Endothelial cell of umbilical vein (primary cell): Measurements from ENCODE around the gene RAB3D.

Source experiments
- EZH2 ChIP-seq: IDR thresholded peaks from 2 replicates; pipeline ENCODE4 v1.6.1; 2012; ENCODE audit warnings: borderline replicate concordance, low read depth, mild to moderate bottlenecking, moderate library complexity, low read length, inconsistent platforms; ENCODE audit not compliant: severe bottlenecking
- FOS ChIP-seq: IDR thresholded peaks from 2 replicates; pipeline ENCODE4 v1.6.1; 2011; ENCODE audit warnings: mild to moderate bottlenecking, low read length, moderate library complexity, borderline replicate concordance; ENCODE audit not compliant: insufficient read depth
- JUN ChIP-seq: IDR thresholded peaks from 2 replicates; pipeline ENCODE4 v1.6.1; 2011; ENCODE audit warnings: borderline replicate concordance, low read depth; ENCODE audit not compliant: insufficient read length, insufficient read depth
- MYC ChIP-seq: IDR thresholded peaks from one replicate; pipeline ENCODE4 v1.6.1; 2011; ENCODE audit warnings: mild to moderate bottlenecking, low read depth, low read length
- POLR2A ChIP-seq: IDR thresholded peaks from 2 replicates; pipeline ENCODE4 v1.6.1; 2012; ENCODE audit warnings: low read depth, mild to moderate bottlenecking, control low read depth, low read length
- POLR2AphosphoS5 ChIP-seq: IDR thresholded peaks from 2 replicates; pipeline ENCODE4 v1.6.1; 2012; ENCODE audit warnings: low read depth, mild to moderate bottlenecking, control low read depth, low read length, moderate library complexity; ENCODE audit not compliant: insufficient read depth
- TF ChIP-seq, protein P1 (sequence below), 2 donors: IDR thresholded peaks; 1 replicate in 1 of 2; 2 replicates in 1 of 2; pipeline ENCODE4 v1.5.1; 2011; ENCODE audit warnings: low read length in 2 of 2, mild to moderate bottlenecking in 2 of 2, moderate library complexity in 2 of 2, control low read depth in 1 of 2, inconsistent platforms in 1 of 2, low read depth in 1 of 2; ENCODE audit not compliant: insufficient read depth in 1 of 2; ENCODE audit errors: extremely low read depth in 1 of 2

DNA sequence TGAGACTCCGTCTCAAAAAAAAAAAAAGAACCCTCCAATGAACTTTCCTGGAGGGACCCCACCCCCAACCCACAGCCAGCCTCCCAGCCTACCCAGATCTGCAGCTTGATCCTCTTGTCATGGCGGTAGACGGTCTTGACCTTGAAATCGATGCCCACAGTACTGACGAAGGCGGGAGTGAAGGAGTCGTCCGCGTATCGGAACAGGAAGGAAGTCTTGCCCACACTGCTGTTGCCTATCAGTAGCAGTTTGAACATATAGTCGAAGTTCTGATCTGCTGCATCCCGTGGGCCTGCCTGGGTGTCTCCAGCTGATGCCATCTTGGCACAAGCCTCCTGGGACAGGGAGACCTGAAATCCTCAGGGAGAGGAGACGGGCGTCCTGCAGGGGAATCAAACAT lies 2.4 kb downstream of the RAB3D start:
- TF ChIP-seq, protein P1, sequence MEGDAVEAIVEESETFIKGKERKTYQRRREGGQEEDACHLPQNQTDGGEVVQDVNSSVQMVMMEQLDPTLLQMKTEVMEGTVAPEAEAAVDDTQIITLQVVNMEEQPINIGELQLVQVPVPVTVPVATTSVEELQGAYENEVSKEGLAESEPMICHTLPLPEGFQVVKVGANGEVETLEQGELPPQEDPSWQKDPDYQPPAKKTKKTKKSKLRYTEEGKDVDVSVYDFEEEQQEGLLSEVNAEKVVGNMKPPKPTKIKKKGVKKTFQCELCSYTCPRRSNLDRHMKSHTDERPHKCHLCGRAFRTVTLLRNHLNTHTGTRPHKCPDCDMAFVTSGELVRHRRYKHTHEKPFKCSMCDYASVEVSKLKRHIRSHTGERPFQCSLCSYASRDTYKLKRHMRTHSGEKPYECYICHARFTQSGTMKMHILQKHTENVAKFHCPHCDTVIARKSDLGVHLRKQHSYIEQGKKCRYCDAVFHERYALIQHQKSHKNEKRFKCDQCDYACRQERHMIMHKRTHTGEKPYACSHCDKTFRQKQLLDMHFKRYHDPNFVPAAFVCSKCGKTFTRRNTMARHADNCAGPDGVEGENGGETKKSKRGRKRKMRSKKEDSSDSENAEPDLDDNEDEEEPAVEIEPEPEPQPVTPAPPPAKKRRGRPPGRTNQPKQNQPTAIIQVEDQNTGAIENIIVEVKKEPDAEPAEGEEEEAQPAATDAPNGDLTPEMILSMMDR (IDR thresholded peaks at IDR 0.05; ENCODE audit: extremely low read depth in 1 of 2, insufficient read depth in 1 of 2, low read depth in 1 of 2, low read length in 2 of 2): no peak
- TF ChIP-seq POLR2A: no peak
- TF ChIP-seq MYC: no peak
- no peak for TF ChIP-seq POLR2AphosphoS5
- TF ChIP-seq EZH2: no peak
- TF ChIP-seq FOS: no peak
- TF ChIP-seq JUN: no peak
